Measurements from ENCODE around the gene IFNGR1. TPM values are rescaled to one million over a fixed set of nuclear protein-coding genes. Genes with fewer than 3 reads are reported as not detected.

Gene IFNGR1
- total RNA-seq, 1 donor from 2014 or later: 38.3 TPM

- Mint-ChIP-seq H3K4me3 (ENCODE audit: unreplicated experiment) (no peak overlapping the region), H3K27ac (ENCODE audit: unreplicated experiment) (no peak overlapping the region), H3K9me3 (ENCODE audit: unreplicated experiment) (peaks cover 3% of the 10 kb centered on the region), H3K4me1 (ENCODE audit: low read depth, unreplicated experiment) (peaks cover 12% of the 10 kb centered on the region), H3K36me3 (ENCODE audit: low read depth, unreplicated experiment) (no peaks in the 10 kb centered on the region), H3K27me3 (ENCODE audit: low read depth, unreplicated experiment) (no peaks in the 10 kb centered on the region)
- Histone ChIP-seq H2AFZ (ENCODE audit: low read depth, low read length) (no peak overlapping the region), H3K9ac (ENCODE audit: low read length) (no peak overlapping the region), H3K36me3 (ENCODE audit: insufficient read depth, low read length) (no peaks in the 10 kb centered on the region), H4K20me1 (ENCODE audit: insufficient read depth, low read length) (no peaks in the 10 kb centered on the region), H3K79me2 (ENCODE audit: insufficient read depth, low read length) (no peaks in the 10 kb centered on the region), H3K27ac (ENCODE audit: low read depth, low read length) (no peak overlapping the region), H3K9me3 (ENCODE audit: insufficient read depth, low read depth, low read length) (no peaks in the 10 kb centered on the region), H3K4me2 (ENCODE audit: low read length) (no peak overlapping the region), H3K4me1 (ENCODE audit: insufficient read depth, low read length) (peaks cover 6% of the 10 kb centered on the region), H3K27me3 (ENCODE audit: insufficient read depth, low read length) (peaks cover 19% of the 10 kb centered on the region), H3K4me3 (ENCODE audit: insufficient read depth, low read depth, low read length) (no peak overlapping the region)
- TF ChIP-seq, protein P1, sequence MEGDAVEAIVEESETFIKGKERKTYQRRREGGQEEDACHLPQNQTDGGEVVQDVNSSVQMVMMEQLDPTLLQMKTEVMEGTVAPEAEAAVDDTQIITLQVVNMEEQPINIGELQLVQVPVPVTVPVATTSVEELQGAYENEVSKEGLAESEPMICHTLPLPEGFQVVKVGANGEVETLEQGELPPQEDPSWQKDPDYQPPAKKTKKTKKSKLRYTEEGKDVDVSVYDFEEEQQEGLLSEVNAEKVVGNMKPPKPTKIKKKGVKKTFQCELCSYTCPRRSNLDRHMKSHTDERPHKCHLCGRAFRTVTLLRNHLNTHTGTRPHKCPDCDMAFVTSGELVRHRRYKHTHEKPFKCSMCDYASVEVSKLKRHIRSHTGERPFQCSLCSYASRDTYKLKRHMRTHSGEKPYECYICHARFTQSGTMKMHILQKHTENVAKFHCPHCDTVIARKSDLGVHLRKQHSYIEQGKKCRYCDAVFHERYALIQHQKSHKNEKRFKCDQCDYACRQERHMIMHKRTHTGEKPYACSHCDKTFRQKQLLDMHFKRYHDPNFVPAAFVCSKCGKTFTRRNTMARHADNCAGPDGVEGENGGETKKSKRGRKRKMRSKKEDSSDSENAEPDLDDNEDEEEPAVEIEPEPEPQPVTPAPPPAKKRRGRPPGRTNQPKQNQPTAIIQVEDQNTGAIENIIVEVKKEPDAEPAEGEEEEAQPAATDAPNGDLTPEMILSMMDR (IDR thresholded peaks at IDR 0.05; ENCODE audit: insufficient read depth, low read depth, low read length): no peak
- TF ChIP-seq EZH2 (IDR thresholded peaks at IDR 0.05; ENCODE audit: insufficient read depth, low read length): no peak
- FAIRE-seq (no peak), DNase-seq (ENCODE audit: low read depth) (no peak)
Observed at GRCh38 chr6:137265561-137266308, 46.5 kb upstream of the IFNGR1 start.

GRCh38 chr6:137264311-137265075 lies 45.3 kb upstream of the IFNGR1 start:
- Mint-ChIP-seq H3K9me3 (ENCODE audit: unreplicated experiment) (peaks cover 3% of the 10 kb centered on the region), H3K27ac (ENCODE audit: unreplicated experiment) (no peak overlapping the region), H3K4me1 (ENCODE audit: low read depth, unreplicated experiment) (peaks cover 12% of the 10 kb centered on the region), H3K4me3 (ENCODE audit: unreplicated experiment) (no peak overlapping the region), H3K27me3 (ENCODE audit: low read depth, unreplicated experiment) (no peaks in the 10 kb centered on the region), H3K36me3 (ENCODE audit: low read depth, unreplicated experiment) (no peaks in the 10 kb centered on the region)
- DNase-seq (ENCODE audit: low read depth) (no peak), FAIRE-seq (no peak)
- Histone ChIP-seq H3K79me2 (ENCODE audit: insufficient read depth, low read length) (no peaks in the 10 kb centered on the region), H3K27me3 (ENCODE audit: insufficient read depth, low read length) (peaks cover 15% of the 10 kb centered on the region), H4K20me1 (ENCODE audit: insufficient read depth, low read length) (no peaks in the 10 kb centered on the region), H3K9me3 (ENCODE audit: insufficient read depth, low read depth, low read length) (no peaks in the 10 kb centered on the region), H3K4me3 (ENCODE audit: insufficient read depth, low read depth, low read length) (no peak overlapping the region), H3K9ac (ENCODE audit: low read length) (no peak overlapping the region), H2AFZ (ENCODE audit: low read depth, low read length) (no peak overlapping the region), H3K27ac (ENCODE audit: low read depth, low read length) (no peak overlapping the region), H3K4me2 (ENCODE audit: low read length) (no peak overlapping the region), H3K36me3 (ENCODE audit: insufficient read depth, low read length) (no peaks in the 10 kb centered on the region), H3K4me1 (ENCODE audit: insufficient read depth, low read length) (peaks cover 6% of the 10 kb centered on the region)
- TF ChIP-seq EZH2 (IDR thresholded peaks at IDR 0.05; ENCODE audit: insufficient read depth, low read length): no peak
- TF ChIP-seq, protein P1 (IDR thresholded peaks at IDR 0.05; ENCODE audit: insufficient read depth, low read depth, low read length): no peak
